ENCODE measurements around the gene SPEM2. TPM values are rescaled to one million over a fixed set of nuclear protein-coding genes. Genes with fewer than 3 reads are reported as not detected.
"Not testable (repeated sequence)": the region's sequence is repeated elsewhere in the genome, so short reads cannot be mapped to it uniquely, and the experiment has no call there.

SPEM2 gene
- total RNA-seq, 2 donors from 2014 or later, result not detected

- peak; percentile 13 for ATAC-seq (replicated peaks)
- Mint-ChIP-seq H3K9me3 (no peaks in the 10 kb centered on the region), H3K27me3 (no peaks in the 10 kb centered on the region), H3K27ac (no peak overlapping the region), H3K36me3 (ENCODE audit: low read depth) (peaks cover 30% of the 10 kb centered on the region), H3K4me1 (no peaks in the 10 kb centered on the region), H3K4me3 (no peak overlapping the region)
Measured at GRCh38 chr17:7463372-7463846, 38.0 kb downstream of the SPEM2 start.

GRCh38 chr17:7464081-7464480 is 38.7 kb downstream of the SPEM2 start:
- no peaks in the 10 kb centered on the region for H3K9me3 Mint-ChIP-seq
- no peak overlapping the region for H3K4me3 Mint-ChIP-seq
- no peak for ATAC-seq (replicated peaks)
- H3K27me3 Mint-ChIP-seq, result no peaks in the 10 kb centered on the region
- no peak overlapping the region for H3K27ac Mint-ChIP-seq
- peaks cover 30% of the 10 kb centered on the region for H3K36me3 Mint-ChIP-seq (ENCODE audit: low read depth)
- H3K4me1 Mint-ChIP-seq, result no peaks in the 10 kb centered on the region

- H3K27me3 Mint-ChIP-seq, result no peaks in the 10 kb centered on the region
- ATAC-seq (replicated peaks), result no peak
- peaks cover 30% of the 10 kb centered on the region for H3K36me3 Mint-ChIP-seq (ENCODE audit: low read depth)
- H3K4me1 Mint-ChIP-seq, result no peaks in the 10 kb centered on the region
- H3K27ac Mint-ChIP-seq, result no peak overlapping the region
- no peaks in the 10 kb centered on the region for H3K9me3 Mint-ChIP-seq
- no peak overlapping the region for H3K4me3 Mint-ChIP-seq
Measured at GRCh38 chr17:7465597-7466275, 40.3 kb downstream of the SPEM2 start.

GRCh38 chr17:7466318-7466638 is 40.9 kb downstream of the SPEM2 start:
- Mint-ChIP-seq H3K4me1 (no peaks in the 10 kb centered on the region), H3K4me3 (no peak overlapping the region), H3K27me3 (no peaks in the 10 kb centered on the region)

GRCh38 chr17:7466639-7467341 is 41.4 kb downstream of the SPEM2 start:
- peak overlapping the region; percentile 50 for H3K27ac Mint-ChIP-seq
- H3K27me3 Mint-ChIP-seq, result no peaks in the 10 kb centered on the region
- peaks cover 3% of the 10 kb centered on the region for H3K4me1 Mint-ChIP-seq
- no peaks in the 10 kb centered on the region for H3K9me3 Mint-ChIP-seq
- ATAC-seq (replicated peaks), result no peak
- H3K4me3 Mint-ChIP-seq, result no peak overlapping the region
- H3K36me3 Mint-ChIP-seq (ENCODE audit: low read depth), result peaks cover 30% of the 10 kb centered on the region

More at GRCh38 chr17:7466318-7466638, 40.9 kb downstream of the SPEM2 start:
- ATAC-seq (replicated peaks), result no peak
- H3K9me3 Mint-ChIP-seq, result no peaks in the 10 kb centered on the region
- no peak overlapping the region for H3K27ac Mint-ChIP-seq
- H3K36me3 Mint-ChIP-seq (ENCODE audit: low read depth), result peaks cover 30% of the 10 kb centered on the region

- Mint-ChIP-seq H3K9me3 (no peaks in the 10 kb centered on the region), H3K4me3 (no peak overlapping the region), H3K4me1 (peaks cover 5% of the 10 kb centered on the region), H3K27me3 (no peaks in the 10 kb centered on the region), H3K27ac (peak overlapping the region; percentile 50), H3K36me3 (ENCODE audit: low read depth) (peaks cover 30% of the 10 kb centered on the region)
- ATAC-seq (replicated peaks), result no peak
Measured at GRCh38 chr17:7467498-7467897, 42.1 kb downstream of the SPEM2 start.

- no peaks in the 10 kb centered on the region for H3K9me3 Mint-ChIP-seq
- peaks cover 24% of the 10 kb centered on the region for H3K36me3 Mint-ChIP-seq (ENCODE audit: low read depth)
- H3K4me3 Mint-ChIP-seq, result no peak overlapping the region
- no peaks in the 10 kb centered on the region for H3K27me3 Mint-ChIP-seq
- no peak for ATAC-seq (replicated peaks)
- peaks cover 5% of the 10 kb centered on the region for H3K4me1 Mint-ChIP-seq
- no peak overlapping the region for H3K27ac Mint-ChIP-seq
Measured at GRCh38 chr17:7468290-7468689, 42.9 kb downstream of the SPEM2 start.

- Mint-ChIP-seq H3K27me3 (no peaks in the 10 kb centered on the region), H3K4me3 (no peak overlapping the region), H3K9me3 (no peaks in the 10 kb centered on the region), H3K4me1 (peaks cover 5% of the 10 kb centered on the region), H3K36me3 (ENCODE audit: low read depth) (peaks cover 18% of the 10 kb centered on the region), H3K27ac (no peak overlapping the region)
- no peak for ATAC-seq (replicated peaks)
Measured at GRCh38 chr17:7468804-7469389, 43.5 kb downstream of the SPEM2 start.

GRCh38 chr17:7469843-7470242 is 44.4 kb downstream of the SPEM2 start:
- not testable (repeated sequence) for H3K4me1 Mint-ChIP-seq; H3K4me3 Mint-ChIP-seq; H3K9me3 Mint-ChIP-seq; ATAC-seq (replicated peaks); H3K27me3 Mint-ChIP-seq; H3K27ac Mint-ChIP-seq
- H3K36me3 Mint-ChIP-seq (ENCODE audit: low read depth), result peaks cover 12% of the 10 kb centered on the region

GRCh38 chr17:7470457-7470973 is 45.1 kb downstream of the SPEM2 start:
- peaks cover 12% of the 10 kb centered on the region for H3K36me3 Mint-ChIP-seq (ENCODE audit: low read depth)
- not testable (repeated sequence) for H3K9me3 Mint-ChIP-seq; H3K27me3 Mint-ChIP-seq; H3K4me1 Mint-ChIP-seq; H3K27ac Mint-ChIP-seq; H3K4me3 Mint-ChIP-seq; ATAC-seq (replicated peaks)

GRCh38 chr17:7471729-7472128 is 46.3 kb downstream of the SPEM2 start:
- H3K36me3 Mint-ChIP-seq (ENCODE audit: low read depth), result peaks cover 4% of the 10 kb centered on the region
- H3K4me1 Mint-ChIP-seq, result peaks cover 15% of the 10 kb centered on the region
- H3K27me3 Mint-ChIP-seq, result no peaks in the 10 kb centered on the region
- peak overlapping the region; percentile 41 for H3K27ac Mint-ChIP-seq
- ATAC-seq (replicated peaks), result no peak
- no peaks in the 10 kb centered on the region for H3K9me3 Mint-ChIP-seq
- H3K4me3 Mint-ChIP-seq, result no peak overlapping the region

GRCh38 chr17:7474767-7475166 is 49.4 kb downstream of the SPEM2 start:
- not testable (repeated sequence) for H3K9me3 Mint-ChIP-seq; H3K36me3 Mint-ChIP-seq (ENCODE audit: low read depth); ATAC-seq (replicated peaks); H3K27me3 Mint-ChIP-seq; H3K4me3 Mint-ChIP-seq
- H3K27ac Mint-ChIP-seq, result peak overlapping the region; percentile 33
- peaks cover 26% of the 10 kb centered on the region for H3K4me1 Mint-ChIP-seq

- peak overlapping the region; percentile 88 for H3K4me3 Mint-ChIP-seq
- H3K9me3 Mint-ChIP-seq, result no peaks in the 10 kb centered on the region
- peaks cover 31% of the 10 kb centered on the region for H3K4me1 Mint-ChIP-seq
- ATAC-seq (replicated peaks), result no peak
- peaks cover 8% of the 10 kb centered on the region for H3K36me3 Mint-ChIP-seq (ENCODE audit: low read depth)
- H3K27me3 Mint-ChIP-seq, result no peaks in the 10 kb centered on the region
- H3K27ac Mint-ChIP-seq, result peak overlapping the region; percentile 57
Measured at GRCh38 chr17:7475764-7476422, 50.5 kb downstream of the SPEM2 start.

GRCh38 chr17:7476494-7476893 is 51.1 kb downstream of the SPEM2 start:
- Mint-ChIP-seq H3K4me1 (peaks cover 31% of the 10 kb centered on the region), H3K27me3 (no peaks in the 10 kb centered on the region), H3K9me3 (no peaks in the 10 kb centered on the region), H3K4me3 (peak overlapping the region; percentile 88), H3K27ac (peak overlapping the region; percentile 57), H3K36me3 (ENCODE audit: low read depth) (peaks cover 8% of the 10 kb centered on the region)
- ATAC-seq (replicated peaks), result no peak
